ENCODE measurements around the gene CATSPERE. TPM values are rescaled to one million over a fixed set of nuclear protein-coding genes. Genes with fewer than 3 reads are reported as not detected.

Gene CATSPERE
- total and polyA plus RNA-seq, 2 donors (not counting 3 experiments of a cell fraction or from before 2014, with no cell fraction given): 0.61 to 1.9 TPM

DNA sequence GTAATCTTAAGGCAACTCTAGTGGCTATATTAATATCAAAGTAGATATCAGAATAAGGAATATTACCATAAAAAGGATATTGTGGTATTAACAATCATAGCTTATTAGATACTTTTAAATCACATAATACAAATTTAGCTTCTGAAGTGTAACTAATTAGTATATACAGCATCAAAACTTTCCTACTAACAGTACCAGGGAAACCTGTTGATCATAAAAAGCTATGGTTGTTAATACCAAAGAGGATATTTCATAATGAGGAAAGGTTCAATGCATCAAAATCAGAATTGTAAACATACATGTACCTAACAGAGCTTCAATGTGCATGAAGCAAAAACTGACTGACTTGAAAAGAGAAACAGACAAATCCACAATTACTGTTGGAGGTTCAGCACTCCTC is 33.4 kb upstream of the CATSPERE start:
- Histone ChIP-seq H3K9ac (replicated peaks; ENCODE audit: extremely low read depth, insufficient read depth, low read length) (no peak overlapping the region), H3K27ac (ENCODE audit: insufficient read depth, low read depth, low read length) (no peak overlapping the region), H3K36me3 (ENCODE audit: control insufficient read depth in 2 of 2, extremely low read depth in 1 of 2, insufficient read depth in 2 of 2, low read length in 2 of 2) (peaks cover 7 to 13% of the 10 kb centered on the region in 2 experiments), H2AFZ (ENCODE audit: low read depth, low read length) (no peak overlapping the region), H3K79me2 (ENCODE audit: control insufficient read depth, insufficient read depth, low read length) (peaks cover 45% of the 10 kb centered on the region), H3K9me1 (replicated peaks; ENCODE audit: control insufficient read depth, extremely low read depth, insufficient read depth, low read length) (no peaks in the 10 kb centered on the region), H3K4me2 (ENCODE audit: insufficient read depth, low read length) (no peak overlapping the region), H3K9me3 (replicated peaks; ENCODE audit: control insufficient read depth, insufficient read depth, low read length) (no peaks in the 10 kb centered on the region), H3K4me1 (ENCODE audit: control insufficient read depth, extremely low read depth, insufficient read depth, low read length) (peaks cover 11% of the 10 kb centered on the region), H3K27me3 (ENCODE audit: control insufficient read depth in 2 of 2, insufficient read depth in 2 of 2, low read length in 2 of 2) (no peaks in the 10 kb centered on the region), H4K20me1 (replicated peaks; ENCODE audit: control insufficient read depth, extremely low read depth, insufficient read depth, low read length) (no peaks in the 10 kb centered on the region), H3K4me3 (replicated peaks in 1 of 3; ENCODE audit: insufficient read depth in 1 of 3, low read depth in 1 of 3, low read length in 3 of 3) (no peak overlapping the region)
- CTCF ChIA-PET: interaction anchor here (1.8 kb wide), 1 partner anchor 13 kb away, joined by 6 read pairs; no protein-coding TSS in a partner anchor
- FAIRE-seq (no peak), DNase-seq (ENCODE audit: low read depth, low spot score) (no peak)
- BruUV-seq (replicated peaks): no TSS peak
- dilution Hi-C loops (cut with MboI; ENCODE audit: extremely low pct_ligation_motif_present, low sequenced_read_pairs): no loop called here
- intact Hi-C loops (cut with micrococcal nuclease): no loop called here
- POLR2A ChIA-PET: no interaction called here
- TF ChIP-seq JUN (IDR thresholded peaks at IDR 0.05; ENCODE audit: borderline replicate concordance, insufficient read depth, insufficient read length, low read depth) (no peak), FOS (IDR thresholded peaks at IDR 0.05; ENCODE audit: borderline replicate concordance, insufficient read depth, low read length) (no peak), GATA2 (IDR thresholded peaks at IDR 0.05; ENCODE audit: insufficient read depth, insufficient read length, low read depth, low read length) (no peak), POLR2AphosphoS5 (IDR thresholded peaks at IDR 0.05; ENCODE audit: insufficient read depth, low read depth, low read length) (no peak), POLR2A (IDR thresholded peaks at IDR 0.05; ENCODE audit: low read depth, low read length) (no peak), MYC (IDR thresholded peaks at IDR 0.05; ENCODE audit: low read depth, low read length) (no peak)
- TF ChIP-seq, protein P1, sequence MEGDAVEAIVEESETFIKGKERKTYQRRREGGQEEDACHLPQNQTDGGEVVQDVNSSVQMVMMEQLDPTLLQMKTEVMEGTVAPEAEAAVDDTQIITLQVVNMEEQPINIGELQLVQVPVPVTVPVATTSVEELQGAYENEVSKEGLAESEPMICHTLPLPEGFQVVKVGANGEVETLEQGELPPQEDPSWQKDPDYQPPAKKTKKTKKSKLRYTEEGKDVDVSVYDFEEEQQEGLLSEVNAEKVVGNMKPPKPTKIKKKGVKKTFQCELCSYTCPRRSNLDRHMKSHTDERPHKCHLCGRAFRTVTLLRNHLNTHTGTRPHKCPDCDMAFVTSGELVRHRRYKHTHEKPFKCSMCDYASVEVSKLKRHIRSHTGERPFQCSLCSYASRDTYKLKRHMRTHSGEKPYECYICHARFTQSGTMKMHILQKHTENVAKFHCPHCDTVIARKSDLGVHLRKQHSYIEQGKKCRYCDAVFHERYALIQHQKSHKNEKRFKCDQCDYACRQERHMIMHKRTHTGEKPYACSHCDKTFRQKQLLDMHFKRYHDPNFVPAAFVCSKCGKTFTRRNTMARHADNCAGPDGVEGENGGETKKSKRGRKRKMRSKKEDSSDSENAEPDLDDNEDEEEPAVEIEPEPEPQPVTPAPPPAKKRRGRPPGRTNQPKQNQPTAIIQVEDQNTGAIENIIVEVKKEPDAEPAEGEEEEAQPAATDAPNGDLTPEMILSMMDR (IDR thresholded peaks at IDR 0.05; ENCODE audit: extremely low read depth in 1 of 2, insufficient read depth in 1 of 2, low read depth in 1 of 2, low read length in 2 of 2): no peak

Data from endothelial cell of umbilical vein (primary cell).